ENCODE results near the gene HIVEP3. TPM values are rescaled to one million over a fixed set of nuclear protein-coding genes. Genes with fewer than 3 reads are reported as not detected.
A peak's percentile ranks its signal among the peaks of the same experiment; 100 is the strongest.

HIVEP3 gene
- total RNA-seq, 1 experiment from 2014 or later = 3.1 TPM

DNA sequence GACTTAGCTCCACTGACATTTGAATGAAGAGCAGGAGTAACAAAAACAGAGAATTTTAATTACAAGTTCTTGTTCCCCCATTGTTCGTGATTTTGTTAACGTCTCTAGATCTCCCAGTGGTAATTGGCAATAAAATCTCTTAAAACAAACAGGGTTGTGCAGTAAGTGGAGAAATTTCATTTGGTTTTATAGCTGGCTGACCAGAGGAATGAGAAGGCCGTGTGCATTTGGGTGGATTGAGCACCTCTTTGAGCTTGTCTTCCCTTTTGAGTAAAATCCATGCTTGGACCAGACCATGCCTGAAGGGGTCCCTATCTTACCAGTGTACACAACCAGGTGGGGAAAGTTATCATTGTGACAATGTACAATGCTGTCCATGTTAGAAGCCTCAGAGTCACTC is 137.8 kb downstream of the HIVEP3 start:
- no peak for DNase-seq (ENCODE audit: low spot score)
- intact Hi-C loops (cut with micrococcal nuclease; ENCODE audit: unreplicated experiment) = no loop called here

GRCh38 chr1:41780322-41780721 is 138.4 kb downstream of the HIVEP3 start:
- no peak for DNase-seq (ENCODE audit: low spot score)
- ChIA-PET CTCF (no interaction called here), POLR2A (ENCODE audit: low non-redundant PET) (no interaction called here)
- no TSS peak for BruUV-seq (replicated peaks)
- no peak overlapping the region for H3K4me3 ChIP-seq (ENCODE audit: low read depth, low read length, poor library complexity, severe bottlenecking)
- no peaks in the 10 kb centered on the region for H3K27me3 ChIP-seq (replicated peaks; ENCODE audit: insufficient read depth, low read depth, low read length, poor library complexity)
- H3K4me1 ChIP-seq (ENCODE audit: insufficient read depth, low read length, poor library complexity, severe bottlenecking) = peaks cover 12% of the 10 kb centered on the region
- H3K27ac ChIP-seq (ENCODE audit: low read depth, low read length, poor library complexity, severe bottlenecking) = no peak overlapping the region
- no peaks in the 10 kb centered on the region for H3K36me3 ChIP-seq (ENCODE audit: insufficient read depth, low read length, poor library complexity, severe bottlenecking)
- no peak for TF ChIP-seq EZH2 (IDR thresholded peaks at IDR 0.05; ENCODE audit: borderline replicate concordance, low read depth, low read length, poor library complexity, severe bottlenecking)
- TF ChIP-seq, protein P1, sequence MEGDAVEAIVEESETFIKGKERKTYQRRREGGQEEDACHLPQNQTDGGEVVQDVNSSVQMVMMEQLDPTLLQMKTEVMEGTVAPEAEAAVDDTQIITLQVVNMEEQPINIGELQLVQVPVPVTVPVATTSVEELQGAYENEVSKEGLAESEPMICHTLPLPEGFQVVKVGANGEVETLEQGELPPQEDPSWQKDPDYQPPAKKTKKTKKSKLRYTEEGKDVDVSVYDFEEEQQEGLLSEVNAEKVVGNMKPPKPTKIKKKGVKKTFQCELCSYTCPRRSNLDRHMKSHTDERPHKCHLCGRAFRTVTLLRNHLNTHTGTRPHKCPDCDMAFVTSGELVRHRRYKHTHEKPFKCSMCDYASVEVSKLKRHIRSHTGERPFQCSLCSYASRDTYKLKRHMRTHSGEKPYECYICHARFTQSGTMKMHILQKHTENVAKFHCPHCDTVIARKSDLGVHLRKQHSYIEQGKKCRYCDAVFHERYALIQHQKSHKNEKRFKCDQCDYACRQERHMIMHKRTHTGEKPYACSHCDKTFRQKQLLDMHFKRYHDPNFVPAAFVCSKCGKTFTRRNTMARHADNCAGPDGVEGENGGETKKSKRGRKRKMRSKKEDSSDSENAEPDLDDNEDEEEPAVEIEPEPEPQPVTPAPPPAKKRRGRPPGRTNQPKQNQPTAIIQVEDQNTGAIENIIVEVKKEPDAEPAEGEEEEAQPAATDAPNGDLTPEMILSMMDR (conservative IDR thresholded peaks at IDR 0.05; ENCODE audit: low read depth, low read length) = no peak
- H3K9me3 ChIP-seq (ENCODE audit: low read depth, low read length, poor library complexity, severe bottlenecking) = no peaks in the 10 kb centered on the region
- intact Hi-C loops (cut with micrococcal nuclease; ENCODE audit: unreplicated experiment) = no loop called here

More for the DNA sequence above, 137.8 kb downstream of the HIVEP3 start:
- ChIA-PET POLR2A (ENCODE audit: low non-redundant PET) (no interaction called here), CTCF (no interaction called here)
- H3K4me1 ChIP-seq (ENCODE audit: insufficient read depth, low read length, poor library complexity, severe bottlenecking) = peaks cover 12% of the 10 kb centered on the region
- TF ChIP-seq, protein P1 (conservative IDR thresholded peaks at IDR 0.05; ENCODE audit: low read depth, low read length) = no peak
- TF ChIP-seq EZH2 (IDR thresholded peaks at IDR 0.05; ENCODE audit: borderline replicate concordance, low read depth, low read length, poor library complexity, severe bottlenecking) = no peak
- H3K27me3 ChIP-seq (replicated peaks; ENCODE audit: insufficient read depth, low read depth, low read length, poor library complexity) = no peaks in the 10 kb centered on the region
- H3K9me3 ChIP-seq (ENCODE audit: low read depth, low read length, poor library complexity, severe bottlenecking) = no peaks in the 10 kb centered on the region
- H3K36me3 ChIP-seq (ENCODE audit: insufficient read depth, low read length, poor library complexity, severe bottlenecking) = no peaks in the 10 kb centered on the region
- no peak overlapping the region for H3K4me3 ChIP-seq (ENCODE audit: low read depth, low read length, poor library complexity, severe bottlenecking)
- no TSS peak for BruUV-seq (replicated peaks)
- H3K27ac ChIP-seq (ENCODE audit: low read depth, low read length, poor library complexity, severe bottlenecking) = no peak overlapping the region

DNA sequence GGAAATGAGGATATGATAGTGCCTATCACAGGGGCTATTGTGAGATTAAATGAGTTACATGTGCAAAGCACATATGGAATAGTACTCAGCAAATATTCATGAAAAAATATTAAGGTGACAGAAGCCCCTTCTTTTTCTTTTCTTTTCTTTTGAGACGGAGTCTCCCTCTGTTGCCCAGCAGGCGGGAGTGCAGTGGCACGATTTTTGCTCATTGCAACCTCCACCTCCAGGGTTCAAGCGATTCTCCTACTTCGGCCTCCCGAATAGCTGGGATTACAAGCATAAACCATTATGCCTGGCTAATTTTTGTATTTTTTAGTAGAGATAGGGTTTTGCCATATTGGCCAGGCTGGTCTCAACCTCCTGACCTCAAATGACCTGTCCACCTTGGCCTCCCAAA is 139.4 kb downstream of the HIVEP3 start:
- H3K9me3 ChIP-seq (ENCODE audit: low read depth, low read length, poor library complexity, severe bottlenecking) = no peaks in the 10 kb centered on the region
- H3K36me3 ChIP-seq (ENCODE audit: insufficient read depth, low read length, poor library complexity, severe bottlenecking) = no peaks in the 10 kb centered on the region
- no peak overlapping the region for H3K27ac ChIP-seq (ENCODE audit: low read depth, low read length, poor library complexity, severe bottlenecking)
- CTCF ChIA-PET = no interaction called here
- POLR2A ChIA-PET (ENCODE audit: low non-redundant PET) = no interaction called here
- TF ChIP-seq, protein P1 (conservative IDR thresholded peaks at IDR 0.05; ENCODE audit: low read depth, low read length) = peak; percentile 39
- TF ChIP-seq EZH2 (IDR thresholded peaks at IDR 0.05; ENCODE audit: borderline replicate concordance, low read depth, low read length, poor library complexity, severe bottlenecking) = no peak
- peaks cover 12% of the 10 kb centered on the region for H3K4me1 ChIP-seq (ENCODE audit: insufficient read depth, low read length, poor library complexity, severe bottlenecking)
- H3K4me3 ChIP-seq (ENCODE audit: low read depth, low read length, poor library complexity, severe bottlenecking) = no peak overlapping the region
- no peak for DNase-seq (ENCODE audit: low spot score)
- no peaks in the 10 kb centered on the region for H3K27me3 ChIP-seq (replicated peaks; ENCODE audit: insufficient read depth, low read depth, low read length, poor library complexity)
- intact Hi-C loops (cut with micrococcal nuclease; ENCODE audit: unreplicated experiment) = no loop called here
- no TSS peak for BruUV-seq (replicated peaks)
